Fibroblast of upper back skin (primary cell): ENCODE data around the gene SLC25A38.
"Not testable (repeated sequence)": the region's sequence is repeated elsewhere in the genome, so short reads cannot be mapped to it uniquely, and the experiment has no call there.

ENCODE experiments used
- DNase-seq: peaks from one replicate; pipeline ENCODE4 v3.0.0-alpha.2; 2013

Gene SLC25A38, protein sequence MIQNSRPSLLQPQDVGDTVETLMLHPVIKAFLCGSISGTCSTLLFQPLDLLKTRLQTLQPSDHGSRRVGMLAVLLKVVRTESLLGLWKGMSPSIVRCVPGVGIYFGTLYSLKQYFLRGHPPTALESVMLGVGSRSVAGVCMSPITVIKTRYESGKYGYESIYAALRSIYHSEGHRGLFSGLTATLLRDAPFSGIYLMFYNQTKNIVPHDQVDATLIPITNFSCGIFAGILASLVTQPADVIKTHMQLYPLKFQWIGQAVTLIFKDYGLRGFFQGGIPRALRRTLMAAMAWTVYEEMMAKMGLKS

DNA sequence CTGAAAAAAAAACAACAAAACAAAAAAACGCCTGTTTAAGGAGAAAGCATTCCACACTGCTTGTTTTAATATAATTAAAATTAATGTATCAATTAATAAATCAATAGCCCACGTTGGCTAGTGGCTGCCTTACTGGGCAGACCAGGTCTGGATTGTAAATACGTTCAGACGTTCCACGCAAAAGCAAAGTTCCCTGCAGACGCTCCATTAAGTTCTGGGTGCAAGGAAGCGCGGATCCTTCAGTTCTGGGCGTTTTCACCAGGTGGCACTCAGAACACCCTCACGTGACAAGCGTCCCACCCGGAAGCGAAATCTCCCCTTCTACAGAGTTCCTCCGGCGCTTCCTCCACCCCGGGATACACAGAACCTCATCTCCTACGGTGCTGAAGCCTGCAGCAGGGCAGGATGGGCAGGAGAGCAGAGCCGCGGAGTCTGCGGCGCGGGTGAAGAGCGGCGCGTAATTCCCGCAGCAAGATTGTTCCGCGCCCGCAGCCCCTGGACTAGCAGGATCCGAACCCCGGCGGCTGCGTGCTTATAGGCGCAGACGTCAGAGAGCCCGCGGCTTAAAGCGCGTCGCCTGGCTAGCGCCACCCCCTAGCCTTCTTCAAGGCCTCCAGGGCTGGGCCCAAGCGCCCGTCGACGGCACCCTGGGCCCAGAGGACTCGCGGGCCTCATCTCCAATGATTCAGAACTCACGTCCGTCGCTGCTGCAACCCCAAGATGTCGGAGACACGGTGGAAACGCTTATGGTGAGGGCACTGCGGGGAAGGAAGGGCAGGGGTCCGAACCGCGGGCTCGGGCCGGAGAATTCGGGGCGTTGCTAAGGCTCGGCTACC is at the start of gene SLC25A38:
Gene SLC25A38 (plus strand): TSS at position 326 of the 836 bp plus-strand sequence. CDS start 355 bp downstream, at position 681.
- peak; percentile 82 for DNase-seq

DNA sequence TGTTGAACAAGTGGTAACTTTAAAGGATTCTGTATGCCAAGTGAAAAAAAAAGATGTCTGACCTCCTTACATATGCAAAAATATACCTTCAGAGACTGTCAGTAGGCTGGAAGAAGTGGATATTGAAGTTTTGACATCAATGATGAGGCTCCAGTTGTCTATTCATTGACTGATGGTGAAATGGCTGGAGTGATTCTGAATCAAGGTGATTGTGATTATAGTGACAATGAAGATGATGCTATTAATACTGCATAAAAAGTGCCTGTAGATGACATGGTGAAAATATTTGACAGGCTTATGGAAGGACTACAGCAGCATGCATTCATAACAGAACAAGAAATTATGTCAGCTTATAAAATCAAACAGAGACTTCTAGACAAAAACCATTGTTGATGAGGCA is 49.6 kb upstream of the SLC25A38 start:
- no peak for DNase-seq

DNA sequence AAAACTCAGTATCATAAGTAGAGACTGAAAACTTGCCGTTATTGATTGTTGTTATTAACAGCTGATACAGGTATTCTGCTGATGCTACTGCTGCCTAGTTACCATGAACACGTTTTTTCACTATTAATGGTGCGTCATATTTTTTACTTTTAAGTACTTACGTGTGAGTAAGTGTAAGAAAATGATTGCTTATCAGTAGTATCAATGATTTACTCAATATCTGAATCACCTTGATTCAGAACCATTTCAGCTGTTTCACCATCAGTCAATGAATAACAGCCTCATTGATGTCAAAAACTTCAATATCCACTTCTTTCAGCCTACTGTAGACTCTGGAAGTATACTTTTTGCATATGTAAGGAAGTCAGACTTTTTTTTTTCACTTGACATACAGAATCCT is 49.0 kb upstream of the SLC25A38 start:
- no peak for DNase-seq

DNA sequence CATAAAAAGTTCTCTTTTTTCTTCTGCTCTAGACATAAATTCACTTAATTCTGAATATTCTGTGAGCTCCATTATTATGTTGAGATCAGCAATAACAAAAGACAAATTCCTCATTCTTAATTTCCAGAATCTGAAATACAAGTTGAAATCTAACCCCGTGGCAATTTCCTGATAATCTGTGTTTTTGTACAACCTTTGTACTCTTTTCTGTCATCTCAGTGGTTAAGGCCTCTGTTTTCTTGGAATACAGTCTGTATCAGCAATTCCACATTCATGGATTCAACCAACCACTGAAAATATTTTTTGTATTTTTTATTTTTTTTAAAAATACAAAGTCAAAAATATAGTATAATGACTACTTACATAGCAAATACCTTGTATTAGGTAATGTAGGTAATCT is 45.0 kb upstream of the SLC25A38 start:
- DNase-seq, result no peak

DNA sequence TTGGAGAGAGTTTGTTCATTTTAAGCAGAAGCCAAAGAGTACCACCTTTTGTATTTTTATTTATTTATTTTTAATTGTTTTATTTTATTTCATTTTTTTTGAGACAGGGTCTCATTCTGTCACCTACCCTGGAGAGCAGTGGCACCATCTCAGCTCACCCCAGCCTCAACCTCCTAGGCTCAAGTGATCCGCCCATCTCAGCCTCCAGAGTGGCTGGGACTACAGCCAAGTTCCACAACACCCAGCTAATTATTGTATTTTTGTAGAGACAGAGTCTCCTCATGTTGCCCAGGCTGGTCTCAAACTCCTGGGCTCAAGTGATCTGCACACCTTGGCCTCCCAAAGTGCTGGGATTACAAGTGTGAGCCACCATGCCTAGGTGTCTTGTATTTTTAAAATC is 44.1 kb upstream of the SLC25A38 start:
- DNase-seq, result no peak

DNA sequence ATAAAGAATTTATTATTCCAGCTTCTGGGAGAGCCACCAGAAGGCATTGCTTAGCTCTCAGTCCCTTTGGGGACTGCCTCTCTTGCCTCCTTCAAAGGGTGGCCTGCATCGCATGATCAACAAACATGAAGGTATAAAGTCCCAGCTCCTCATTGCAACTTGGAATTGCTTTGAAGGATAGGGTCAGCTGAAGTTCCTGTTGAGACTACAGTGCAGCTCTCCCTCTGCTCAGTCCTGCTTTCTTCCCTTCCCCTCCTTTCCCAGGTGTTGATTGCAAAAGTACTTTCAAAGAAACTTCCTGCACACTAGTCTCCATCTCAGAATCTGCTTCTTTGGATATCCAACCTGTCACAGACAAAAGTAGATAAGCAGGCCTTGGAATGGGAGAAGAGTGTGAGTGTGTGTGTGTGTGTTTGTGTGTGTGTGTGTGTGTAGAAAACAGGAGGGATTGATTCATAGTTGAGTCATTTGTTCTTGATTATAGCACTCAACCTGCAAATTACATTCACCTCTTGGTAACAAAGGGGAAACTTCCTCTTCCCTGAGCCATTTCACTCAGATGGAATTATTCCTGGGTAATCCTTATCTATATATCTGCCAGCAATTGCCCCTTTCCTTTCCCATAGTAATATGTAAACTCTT is 40.0 kb upstream of the SLC25A38 start:
- no peak for DNase-seq

DNA sequence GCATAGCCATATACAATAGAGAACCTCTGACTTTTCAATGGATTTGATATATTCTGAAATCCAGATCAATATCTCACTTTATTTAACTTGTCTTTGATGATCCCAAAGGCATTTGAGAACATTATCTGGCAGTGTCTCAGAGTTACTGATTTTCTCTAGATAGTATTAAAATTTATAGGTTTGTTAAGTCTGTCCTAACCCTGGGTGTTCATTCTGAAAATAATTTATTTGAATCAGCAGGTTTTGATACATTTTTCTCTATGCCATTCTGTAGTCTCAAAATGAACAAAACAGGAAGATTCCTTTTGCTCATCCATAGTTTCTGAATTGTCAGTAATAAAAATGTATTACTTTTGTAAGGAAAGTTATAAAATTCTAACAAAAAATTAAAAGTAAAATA is 39.4 kb upstream of the SLC25A38 start:
- no peak for DNase-seq

DNA sequence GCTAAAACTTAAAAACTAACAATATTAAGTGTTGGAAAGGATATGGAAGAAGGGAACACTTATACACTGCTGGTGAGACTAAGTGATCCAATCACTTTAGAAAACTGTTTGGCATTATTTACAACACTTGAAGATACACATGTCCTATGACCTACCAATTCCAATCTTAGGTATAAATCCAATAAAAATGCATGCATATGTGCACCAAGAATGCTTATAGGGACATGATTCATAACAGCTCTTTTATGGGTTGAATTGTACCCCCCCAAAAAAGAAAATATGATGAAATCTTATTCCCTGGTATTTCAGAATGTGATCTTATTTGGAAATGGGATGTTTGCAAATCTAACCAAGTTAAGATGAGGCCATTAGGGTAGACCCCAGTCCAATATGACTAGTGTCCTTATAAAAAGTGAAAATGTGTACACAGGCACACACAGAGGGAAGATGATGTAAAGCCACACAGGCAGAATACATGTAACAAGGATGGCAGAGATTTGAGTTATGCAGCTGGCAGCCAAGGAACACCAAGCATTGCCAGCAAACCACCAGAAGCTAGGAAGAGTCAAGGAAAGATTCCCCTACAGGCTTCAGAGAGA is 38.3 kb upstream of the SLC25A38 start:
- no peak for DNase-seq

DNA sequence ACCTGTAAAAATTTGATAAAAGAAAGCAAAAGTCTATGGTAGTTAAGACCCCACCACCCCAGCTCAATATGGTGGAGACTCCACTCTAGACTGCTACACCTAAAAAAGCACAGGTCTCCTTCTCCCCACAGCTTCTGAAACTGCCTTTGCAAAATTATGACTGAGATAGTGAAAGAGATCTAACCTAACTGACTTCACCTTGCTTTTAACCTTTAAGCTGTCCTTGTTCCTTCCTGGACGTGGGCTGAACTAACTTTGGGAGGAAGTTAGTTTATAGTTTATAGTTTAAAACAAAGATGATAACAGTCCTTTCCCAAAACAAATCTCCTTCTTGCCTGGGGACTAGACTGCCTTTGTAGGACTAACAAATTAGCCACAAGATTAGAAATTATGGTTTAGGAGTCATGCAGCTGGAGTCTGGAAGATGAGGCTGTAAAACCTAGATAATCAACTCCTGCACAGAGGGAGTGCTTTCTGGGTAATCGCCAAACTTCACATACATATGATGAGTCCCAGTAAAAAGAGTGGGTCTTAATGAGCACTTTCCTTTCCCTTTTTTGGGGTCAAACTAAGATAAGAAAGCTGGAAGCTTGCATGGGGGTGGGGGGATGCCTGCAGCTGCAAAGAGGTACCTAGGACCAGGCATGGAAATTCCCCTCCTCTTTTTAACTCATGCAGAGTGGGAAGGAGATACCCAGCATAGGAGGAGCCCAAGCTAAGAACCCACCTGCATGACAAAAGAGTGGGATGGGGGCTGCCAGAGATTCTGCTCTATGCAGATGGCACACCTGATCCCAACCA is 36.2 kb upstream of the SLC25A38 start:
- no peak for DNase-seq

DNA sequence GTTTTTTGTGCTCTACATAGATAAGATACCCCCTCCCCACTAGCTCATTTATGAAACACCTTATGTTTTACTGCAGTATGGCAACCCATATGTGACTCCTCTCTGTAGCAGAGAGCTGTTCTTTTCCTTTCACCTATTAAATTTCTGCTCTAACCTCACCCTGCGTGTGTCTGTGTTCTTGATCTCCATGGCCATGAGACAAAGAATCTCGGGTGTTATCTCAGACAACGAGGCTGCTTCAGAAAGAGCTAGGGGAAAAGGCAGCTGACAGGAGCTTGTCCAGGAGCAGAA is 35.6 kb upstream of the SLC25A38 start:
- no peak for DNase-seq

DNA sequence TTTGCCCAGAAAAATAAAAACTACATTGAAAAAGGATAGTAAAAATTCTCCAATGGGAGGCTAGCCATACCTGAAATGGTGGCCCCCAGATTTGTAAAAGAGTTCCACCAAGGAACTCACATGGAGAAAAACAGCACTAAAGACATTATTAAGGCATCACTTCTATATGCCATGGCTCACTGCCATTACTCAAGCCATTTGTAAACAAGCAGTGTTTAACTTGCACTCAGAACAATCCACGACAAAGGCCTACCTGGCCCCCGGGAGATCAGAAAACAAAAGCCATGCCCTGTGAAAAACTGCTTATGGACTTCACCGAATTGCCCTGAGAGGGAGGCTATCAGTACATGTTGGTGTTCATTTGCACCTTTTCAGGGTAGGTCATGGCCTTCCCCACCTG is 34.1 kb upstream of the SLC25A38 start:
- no peak for DNase-seq

DNA sequence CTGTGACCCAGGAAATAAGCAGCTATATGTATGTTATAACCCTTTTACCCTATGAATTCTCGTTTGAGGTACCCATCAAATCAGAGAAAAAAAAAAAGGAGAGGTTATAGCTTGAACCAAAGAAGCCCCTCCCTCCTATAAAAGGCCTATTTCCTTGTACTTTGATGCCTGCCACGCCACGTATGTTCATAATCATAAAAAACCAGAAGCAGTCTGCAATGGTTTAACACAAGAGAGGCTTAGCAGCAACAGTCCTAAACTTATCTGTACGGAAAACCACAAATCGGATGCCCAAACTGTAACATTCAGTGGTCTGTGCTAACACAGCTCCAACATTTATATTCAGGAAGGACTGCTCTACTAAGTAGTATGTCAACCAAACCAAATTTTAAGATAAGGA is 32.5 kb upstream of the SLC25A38 start:
- no peak for DNase-seq

DNA sequence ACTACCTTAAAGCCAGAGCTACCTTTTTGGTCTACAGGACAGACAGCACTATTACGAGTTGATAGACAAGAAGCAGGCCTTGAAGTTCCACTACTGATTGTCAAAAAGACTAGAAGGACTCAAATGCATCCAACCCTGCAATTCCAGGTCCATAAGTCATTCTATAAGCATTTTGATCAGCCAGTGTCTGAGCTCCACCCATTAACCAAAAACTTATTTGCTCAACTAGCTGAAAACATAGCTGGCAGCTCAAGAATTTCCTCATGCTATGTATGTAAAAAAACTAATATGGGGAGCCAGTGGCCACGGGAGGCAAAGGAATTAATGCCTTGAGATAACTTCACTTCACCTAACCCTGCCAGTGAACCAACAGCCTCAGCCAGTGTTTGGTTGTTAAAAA is 32.0 kb upstream of the SLC25A38 start:
- DNase-seq, result not testable (repeated sequence)

DNA sequence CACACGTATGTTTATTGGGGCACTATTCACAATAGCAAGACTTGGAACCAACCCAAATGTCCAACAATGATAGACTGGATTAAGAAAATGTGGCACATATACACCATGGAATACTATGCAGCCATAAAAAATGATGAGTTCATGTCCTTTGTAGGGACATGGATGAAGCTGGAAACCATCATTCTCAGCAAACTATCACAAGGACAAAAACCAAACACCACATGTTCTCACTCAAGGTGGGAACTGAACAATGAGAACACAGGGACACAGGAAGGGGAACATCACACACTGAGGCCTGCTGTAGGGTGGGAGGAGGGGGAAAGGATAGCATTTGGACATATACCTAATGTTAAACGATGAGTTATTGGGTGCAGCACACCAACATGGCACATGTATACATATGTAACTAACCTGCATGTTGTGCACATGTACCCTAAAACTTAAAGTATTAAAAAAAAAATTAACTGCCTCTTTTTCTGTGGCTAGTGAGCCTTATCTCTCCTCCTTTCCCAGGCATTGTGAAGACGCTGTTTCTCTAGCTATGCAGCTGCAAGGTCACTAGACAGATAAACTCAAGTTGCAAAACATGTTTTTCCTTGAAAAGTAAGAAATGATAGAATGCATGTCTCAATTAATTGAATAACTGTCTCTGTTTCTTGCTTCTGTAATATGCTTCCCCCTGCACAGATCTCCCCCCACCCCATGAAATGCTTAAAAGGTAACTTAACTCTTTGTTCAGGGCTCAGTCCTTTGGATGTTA is 29.8 kb upstream of the SLC25A38 start:
- not testable (repeated sequence) for DNase-seq

DNA sequence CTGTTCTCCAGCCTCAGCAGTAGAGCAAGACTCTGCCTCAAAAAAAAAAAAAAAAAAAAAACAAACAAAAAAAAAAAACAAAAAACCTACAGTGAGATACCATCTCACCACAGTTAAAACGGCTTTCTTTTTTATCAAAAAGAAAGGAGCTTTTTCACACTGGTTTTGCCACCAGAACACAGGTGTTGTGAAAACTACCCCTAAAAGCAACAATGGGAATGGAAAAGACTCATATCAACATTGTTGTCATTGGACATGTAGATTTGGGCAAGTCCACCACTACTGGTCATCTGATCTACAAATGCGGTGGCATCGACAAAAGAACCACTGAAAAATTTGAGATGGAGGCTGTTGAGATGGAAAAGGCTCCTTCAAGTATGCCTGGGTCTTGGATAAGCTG is 24.8 kb upstream of the SLC25A38 start:
- DNase-seq, result no peak

DNA sequence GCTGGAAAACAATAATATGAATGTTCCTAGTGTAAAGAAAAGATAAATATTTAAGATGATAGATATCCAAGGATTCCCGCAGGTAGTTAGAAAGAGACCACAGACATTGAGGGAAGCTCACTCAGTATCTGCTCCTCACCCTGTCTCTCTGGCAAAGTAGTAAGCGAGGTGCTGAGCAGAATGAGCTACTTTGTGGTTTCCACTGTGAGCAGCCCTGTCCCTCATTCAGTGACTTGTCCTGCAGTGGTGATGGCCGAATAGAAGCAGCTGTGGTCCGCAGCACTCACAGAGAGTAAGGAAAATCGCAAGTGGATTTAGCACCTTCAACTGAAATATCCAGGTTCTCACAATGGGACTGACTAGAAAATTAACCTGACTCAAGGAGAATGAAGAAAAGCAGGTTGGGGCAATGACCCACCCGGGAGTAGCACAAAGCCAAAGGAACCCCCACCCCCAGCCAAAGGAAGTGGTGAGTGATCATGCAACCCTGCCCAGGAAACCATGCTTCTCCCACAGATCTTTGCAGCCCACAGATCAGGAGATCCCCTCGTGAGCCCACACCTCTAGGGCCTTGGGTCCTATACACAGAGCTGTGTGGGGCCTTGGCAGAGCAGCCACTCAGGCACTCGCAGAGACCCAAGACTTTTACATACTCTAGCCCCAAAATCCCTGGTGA is 21.8 kb upstream of the SLC25A38 start:
- DNase-seq, result no peak

DNA sequence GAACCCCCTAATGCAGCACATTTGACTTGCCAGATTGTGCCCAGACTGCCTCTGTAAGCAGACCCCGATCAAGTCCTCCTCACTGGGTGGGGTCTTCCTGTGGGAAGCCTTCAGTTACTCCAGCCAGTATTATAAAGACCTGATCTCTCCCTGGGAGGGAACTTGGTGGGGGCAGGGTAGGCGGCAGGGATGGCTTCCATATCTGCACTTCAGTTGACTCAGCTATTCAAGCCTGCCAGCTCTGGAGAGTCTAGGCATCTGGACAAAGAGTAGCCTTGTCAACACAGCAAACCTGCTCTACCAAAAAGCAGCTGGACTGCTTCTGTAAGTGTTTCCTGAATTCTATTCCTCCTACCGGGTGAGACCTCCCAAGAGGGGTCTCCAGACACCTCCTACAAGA is 21.0 kb upstream of the SLC25A38 start:
- no peak for DNase-seq

DNA sequence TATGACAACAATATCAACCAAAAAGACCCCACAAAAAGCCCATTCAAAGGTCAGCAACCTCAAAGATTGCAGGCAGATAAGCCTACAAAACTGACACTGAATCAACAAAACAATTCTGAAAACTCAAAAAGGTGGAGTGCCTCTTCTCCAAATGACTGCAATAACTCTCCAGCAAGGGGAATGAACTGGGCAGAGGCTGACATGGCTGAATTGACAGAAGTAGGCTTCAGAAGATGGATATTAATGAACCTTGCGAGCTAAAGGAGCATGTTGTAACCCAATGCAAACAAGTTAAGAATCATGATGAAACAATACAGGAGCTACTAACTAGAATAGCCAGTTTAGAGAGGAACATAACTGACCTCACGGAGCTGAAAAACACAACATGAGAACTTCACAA is 20.4 kb upstream of the SLC25A38 start:
- no peak for DNase-seq

DNA sequence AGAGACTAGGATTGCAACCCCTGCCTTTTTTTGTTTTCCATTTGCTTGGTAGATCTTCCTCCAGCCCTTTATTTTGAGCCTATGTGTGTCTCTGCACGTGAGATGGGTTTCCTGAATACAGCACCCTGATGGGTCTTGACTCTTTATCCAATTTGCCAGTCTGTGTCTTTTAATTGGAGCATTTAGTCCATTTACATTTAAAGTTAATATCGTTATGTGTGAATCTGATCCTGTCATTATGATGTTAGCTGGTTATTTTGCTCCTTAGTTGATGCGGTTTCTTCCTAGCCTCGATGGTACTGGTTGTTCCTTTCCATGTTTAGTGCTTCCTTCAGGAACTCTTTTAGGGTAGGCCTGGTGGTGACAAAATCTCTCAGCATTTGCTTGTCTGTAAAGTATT is 12.7 kb upstream of the SLC25A38 start:
- not testable (repeated sequence) for DNase-seq

DNA sequence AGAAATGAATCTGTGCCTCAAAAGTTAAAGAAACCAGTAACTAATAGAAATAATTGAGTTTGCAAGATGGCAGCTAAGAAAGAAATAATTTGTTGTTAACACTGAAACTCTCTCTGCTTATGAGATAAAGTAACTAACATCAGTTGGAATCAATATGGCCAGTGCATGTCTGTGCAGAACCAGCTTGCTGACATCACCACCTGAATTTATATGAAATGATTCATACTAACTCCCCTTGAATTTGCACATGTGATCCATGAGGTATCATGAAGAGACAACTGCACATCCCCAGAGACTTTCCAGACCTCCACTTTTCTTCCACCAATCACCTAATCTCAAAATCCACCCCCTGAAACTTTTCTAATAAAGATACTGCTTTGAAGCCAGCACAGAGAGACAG is 10.3 kb upstream of the SLC25A38 start:
- DNase-seq, result no peak

DNA sequence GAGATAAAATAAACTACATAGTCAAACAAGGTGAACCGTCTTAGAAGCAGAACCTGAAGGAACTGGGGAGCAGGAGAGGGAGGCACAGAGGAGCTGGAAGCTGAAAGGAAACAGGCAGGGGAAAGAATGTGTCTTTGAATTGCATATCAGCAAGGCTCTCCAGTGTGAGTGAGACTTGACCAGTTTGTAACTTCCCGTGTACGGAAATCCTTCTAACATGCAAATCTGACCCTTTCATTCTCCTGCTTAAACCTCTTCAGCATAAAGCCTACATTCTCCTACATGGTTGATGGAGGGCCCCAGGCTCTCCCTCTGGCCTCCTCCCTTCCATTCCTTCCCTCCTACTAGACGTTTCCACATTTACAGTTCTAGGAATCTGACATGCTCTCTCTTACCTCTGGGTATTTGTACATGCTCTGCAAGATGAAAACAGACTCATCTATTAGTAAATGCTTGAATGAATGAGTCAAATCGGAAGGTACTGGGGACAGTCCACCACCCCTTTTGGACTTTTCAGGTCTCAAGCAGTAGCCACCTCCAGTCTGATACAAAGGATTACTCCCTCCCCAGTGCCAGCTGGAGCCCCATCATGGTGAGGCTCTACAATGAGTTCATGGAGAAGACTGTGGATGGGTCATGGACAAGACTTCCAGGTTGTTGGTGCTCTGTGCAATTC is 6.1 kb upstream of the SLC25A38 start:
- no peak for DNase-seq
